ENCODE measurements around the gene LMBR1.
"Not testable (repeated sequence)": the region's sequence is repeated elsewhere in the genome, so short reads cannot be mapped to it uniquely, and the experiment has no call there.

LMBR1 gene

GRCh38 chr7:156654511-156655234 lies 238.3 kb downstream of the LMBR1 start:
- DNase-seq (ENCODE audit: low read depth): no peak

GRCh38 chr7:156652886-156653568 lies 240.0 kb downstream of the LMBR1 start:
- no peak for DNase-seq (ENCODE audit: low read depth)

- DNase-seq (ENCODE audit: low read depth): no peak
Observed at GRCh38 chr7:156651474-156651873, 241.5 kb downstream of the LMBR1 start.

GRCh38 chr7:156650042-156650441 lies 242.9 kb downstream of the LMBR1 start:
- no peak for DNase-seq (ENCODE audit: low read depth)

GRCh38 chr7:156647330-156647729 lies 245.7 kb downstream of the LMBR1 start:
- not testable (repeated sequence) for DNase-seq (ENCODE audit: low read depth)

GRCh38 chr7:156642306-156643045 lies 250.5 kb downstream of the LMBR1 start:
- DNase-seq (ENCODE audit: low read depth): no peak

GRCh38 chr7:156640949-156641485 lies 252.0 kb downstream of the LMBR1 start:
- no peak for DNase-seq (ENCODE audit: low read depth)

GRCh38 chr7:156640257-156640948 lies 252.6 kb downstream of the LMBR1 start, which contains the start of gene RNF32:
Gene RNF32, plus strand, starts transcription at chr7:156640774. Its CDS starts 3,104 bp downstream, at chr7:156643878.
- DNase-seq (ENCODE audit: low read depth): peak; percentile 53

- DNase-seq (ENCODE audit: low read depth): no peak
Observed at GRCh38 chr7:156639426-156640256, 253.3 kb downstream of the LMBR1 start.

- DNase-seq (ENCODE audit: low read depth): no peak
Observed at GRCh38 chr7:156638443-156639077, 254.4 kb downstream of the LMBR1 start.

GRCh38 chr7:156637093-156637492 lies 255.9 kb downstream of the LMBR1 start:
- DNase-seq (ENCODE audit: low read depth): not testable (repeated sequence)

- no peak for DNase-seq (ENCODE audit: low read depth)
Observed at GRCh38 chr7:156635529-156636385, 257.2 kb downstream of the LMBR1 start.

GRCh38 chr7:156634117-156634516 lies 258.9 kb downstream of the LMBR1 start:
- no peak for DNase-seq (ENCODE audit: low read depth)

GRCh38 chr7:156629873-156630272 lies 263.1 kb downstream of the LMBR1 start:
- DNase-seq (ENCODE audit: low read depth): no peak

- no peak for DNase-seq (ENCODE audit: low read depth)
Observed at GRCh38 chr7:156628562-156628961, 264.4 kb downstream of the LMBR1 start.
